NT2/D1 (cell line): ENCODE results near the gene ARF5.

Experiments used
- SUZ12 ChIP-seq: IDR thresholded peaks from 2 replicates; pipeline ENCODE4 v1.6.1; 2011; ENCODE audit not compliant: insufficient read length, insufficient read depth; ENCODE audit errors: extremely low read depth
- YY1 ChIP-seq: IDR thresholded peaks from 2 replicates; pipeline ENCODE4 v1.6.1; 2011; ENCODE audit not compliant: insufficient read length, insufficient read depth
- ZNF274 ChIP-seq: IDR thresholded peaks from 2 replicates; pipeline ENCODE4 v1.6.1; 2011; ENCODE audit warnings: mild to moderate bottlenecking, low read depth, low read length

- TF ChIP-seq SUZ12 (no peak), ZNF274 (no peak), YY1 (no peak)
Measured at GRCh38 chr7:127557803-127558202, 30.4 kb upstream of the ARF5 start.
